AG09319 (cell line): ENCODE data around the gene PGPEP1.

Experiments
- DNase-seq: peaks from one replicate; pipeline ENCODE4 v3.0.0-alpha.2; 2010; ENCODE audit warnings: low read depth; ENCODE audit errors: extremely low read depth
- CTCF ChIP-seq: IDR thresholded peaks from 2 replicates; pipeline ENCODE4 v1.5.1; 2011; ENCODE audit warnings: low read depth, mild to moderate bottlenecking, inconsistent platforms, low read length, moderate library complexity

PGPEP1 gene

GRCh38 chr19:18390065-18390907, 49.9 kb downstream of the PGPEP1 start:
- DNase-seq: no peak
- no peak for TF ChIP-seq CTCF

- no peak for TF ChIP-seq CTCF
- no peak for DNase-seq
Measured at GRCh38 chr19:18391509-18392075, 51.2 kb downstream of the PGPEP1 start.

GRCh38 chr19:18392417-18392816, 52.0 kb downstream of the PGPEP1 start:
- no peak for DNase-seq
- TF ChIP-seq CTCF: no peak

DNA sequence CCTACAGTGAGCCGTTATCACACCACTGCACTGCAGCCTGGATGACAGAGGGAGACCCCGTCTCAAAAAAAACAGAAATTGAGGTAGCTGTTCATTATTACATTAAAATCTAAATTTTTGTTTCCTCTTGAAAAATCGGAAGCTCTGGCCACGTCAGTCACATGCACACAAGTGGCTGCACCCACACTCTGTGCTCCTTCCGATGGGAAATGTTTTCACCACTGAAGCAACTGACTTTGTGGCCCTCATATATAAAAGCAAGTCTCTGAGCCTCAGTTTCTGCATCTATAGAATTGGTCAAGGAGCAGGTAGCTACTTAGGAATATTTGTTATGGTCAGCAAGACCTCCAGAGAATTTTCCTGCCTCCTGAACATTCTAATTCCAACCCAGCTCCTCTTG, 52.5 kb downstream of the PGPEP1 start:
- no peak for DNase-seq
- no peak for TF ChIP-seq CTCF

DNA sequence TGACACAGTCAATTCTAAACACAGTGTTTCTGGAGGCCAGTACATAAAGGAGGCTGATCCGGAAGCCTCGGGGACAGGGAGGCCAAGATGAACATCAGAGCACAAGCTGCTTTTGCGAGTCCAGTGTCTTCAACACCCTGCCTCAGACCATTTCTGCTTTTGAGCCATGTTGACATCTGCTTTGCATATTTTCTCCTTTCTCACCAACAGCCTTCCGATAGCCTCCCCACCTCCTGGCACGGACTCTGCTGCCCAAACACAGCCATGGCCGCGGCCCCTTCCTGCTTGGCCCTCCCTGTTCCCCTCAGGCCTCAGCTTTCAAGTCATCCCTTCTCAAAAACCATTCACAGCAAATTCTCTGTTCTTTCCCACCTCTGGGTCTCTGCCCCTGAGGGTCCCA, 53.4 kb downstream of the PGPEP1 start:
- TF ChIP-seq CTCF: no peak
- no peak for DNase-seq

- no peak for TF ChIP-seq CTCF
- DNase-seq: no peak
Measured at GRCh38 chr19:18396471-18397241, 56.3 kb downstream of the PGPEP1 start.
